Inflammatory macrophage (primary cell): Measurements from ENCODE around the gene ALDH16A1.
A peak's percentile ranks its signal among the peaks of the same experiment; 100 is the strongest.

Source experiments
- DNase-seq, 2 donors: peaks; one replicate each; pipeline ENCODE4 v3.0.0-alpha.2; 2020 to 2022

The ALDH16A1 gene

DNA sequence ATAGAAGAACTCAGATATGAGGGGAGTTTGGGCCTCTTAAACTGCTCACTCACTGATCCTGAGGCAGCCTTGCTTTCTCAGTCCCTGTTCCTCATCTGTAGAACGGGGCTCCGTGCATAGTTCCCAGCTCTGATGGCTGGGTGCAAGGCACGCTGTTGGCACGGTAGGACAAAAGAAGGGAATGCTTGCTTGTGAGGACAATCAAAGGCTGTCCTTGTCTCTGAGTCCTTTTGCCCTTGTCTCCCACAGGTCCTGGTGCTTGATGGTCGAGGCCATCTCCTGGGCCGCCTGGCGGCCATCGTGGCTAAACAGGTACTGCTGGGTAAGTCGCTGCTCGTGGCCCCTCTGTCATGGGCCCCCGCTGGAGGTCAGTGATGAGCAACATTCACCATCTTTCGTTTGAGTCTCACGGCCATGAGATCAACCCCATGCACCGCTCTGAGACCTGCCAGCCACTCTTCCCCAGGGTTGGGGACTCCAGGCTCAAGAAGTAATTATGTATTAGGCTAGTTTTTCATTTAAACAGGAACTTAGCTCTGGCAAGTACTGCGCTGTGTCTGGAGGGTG lies 36.7 kb downstream of the ALDH16A1 start:
- no peak for DNase-seq

DNA sequence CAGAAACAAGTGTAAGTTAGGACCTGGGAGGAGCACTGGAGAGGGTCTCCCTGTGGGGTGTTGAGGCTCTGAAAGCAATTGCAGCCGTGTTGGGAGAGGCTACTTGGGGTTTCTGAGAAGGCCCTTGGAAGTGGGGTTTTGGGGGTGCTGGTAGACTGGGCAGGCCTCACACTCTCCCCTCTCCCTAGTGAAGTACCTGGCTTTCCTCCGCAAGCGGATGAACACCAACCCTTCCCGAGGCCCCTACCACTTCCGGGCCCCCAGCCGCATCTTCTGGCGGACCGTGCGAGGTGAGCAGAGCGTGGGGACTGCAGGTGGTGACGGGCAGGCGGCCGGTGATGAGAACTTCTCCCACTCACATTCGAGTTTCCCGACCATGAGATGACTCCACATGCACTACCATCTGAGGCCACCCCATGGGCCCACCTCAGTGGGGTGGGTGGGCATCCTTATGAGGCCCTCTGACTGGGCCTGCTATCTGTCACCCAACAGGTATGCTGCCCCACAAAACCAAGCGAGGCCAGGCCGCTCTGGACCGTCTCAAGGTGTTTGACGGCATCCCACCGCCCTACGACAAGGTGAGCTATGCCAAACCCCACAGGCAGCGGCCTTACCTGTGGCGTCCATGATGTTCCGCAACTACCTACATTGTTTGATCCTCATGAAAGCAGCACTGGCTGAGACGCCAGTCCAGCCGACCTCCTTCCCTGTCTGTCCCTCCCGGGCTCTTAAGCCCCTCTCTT lies 37.4 kb downstream of the ALDH16A1 start:
- no peak for DNase-seq

DNA sequence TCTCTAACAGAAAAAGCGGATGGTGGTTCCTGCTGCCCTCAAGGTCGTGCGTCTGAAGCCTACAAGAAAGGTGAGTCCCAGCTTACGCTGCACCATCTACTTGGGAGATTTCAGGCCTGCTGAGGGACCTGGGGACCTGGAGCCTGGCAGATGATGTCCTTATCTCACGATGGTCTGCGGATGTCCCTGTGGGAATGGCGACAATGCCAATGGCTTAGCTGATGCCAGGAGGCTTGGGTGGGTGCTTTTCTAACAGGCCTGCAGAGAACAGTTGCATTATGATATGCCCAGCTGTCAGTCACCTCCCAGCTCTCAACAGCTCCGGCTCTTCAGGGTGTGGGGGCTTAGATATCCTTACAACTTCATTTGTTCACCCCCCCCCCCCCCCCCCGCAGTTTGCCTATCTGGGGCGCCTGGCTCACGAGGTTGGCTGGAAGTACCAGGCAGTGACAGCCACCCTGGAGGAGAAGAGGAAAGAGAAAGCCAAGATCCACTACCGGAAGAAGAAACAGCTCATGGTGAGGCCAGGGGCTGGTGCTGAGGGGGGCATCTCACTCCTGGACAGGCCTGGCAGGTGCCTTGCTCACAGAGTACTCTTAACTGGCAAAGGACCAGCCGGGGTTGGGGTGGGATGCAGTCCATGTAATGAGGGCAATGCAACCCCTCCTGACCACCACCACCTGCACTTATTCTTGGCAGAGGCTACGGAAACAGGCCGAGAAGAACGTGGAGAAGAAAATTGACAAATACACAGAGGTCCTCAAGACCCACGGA lies 38.2 kb downstream of the ALDH16A1 start:
- DNase-seq, result no peak

DNA sequence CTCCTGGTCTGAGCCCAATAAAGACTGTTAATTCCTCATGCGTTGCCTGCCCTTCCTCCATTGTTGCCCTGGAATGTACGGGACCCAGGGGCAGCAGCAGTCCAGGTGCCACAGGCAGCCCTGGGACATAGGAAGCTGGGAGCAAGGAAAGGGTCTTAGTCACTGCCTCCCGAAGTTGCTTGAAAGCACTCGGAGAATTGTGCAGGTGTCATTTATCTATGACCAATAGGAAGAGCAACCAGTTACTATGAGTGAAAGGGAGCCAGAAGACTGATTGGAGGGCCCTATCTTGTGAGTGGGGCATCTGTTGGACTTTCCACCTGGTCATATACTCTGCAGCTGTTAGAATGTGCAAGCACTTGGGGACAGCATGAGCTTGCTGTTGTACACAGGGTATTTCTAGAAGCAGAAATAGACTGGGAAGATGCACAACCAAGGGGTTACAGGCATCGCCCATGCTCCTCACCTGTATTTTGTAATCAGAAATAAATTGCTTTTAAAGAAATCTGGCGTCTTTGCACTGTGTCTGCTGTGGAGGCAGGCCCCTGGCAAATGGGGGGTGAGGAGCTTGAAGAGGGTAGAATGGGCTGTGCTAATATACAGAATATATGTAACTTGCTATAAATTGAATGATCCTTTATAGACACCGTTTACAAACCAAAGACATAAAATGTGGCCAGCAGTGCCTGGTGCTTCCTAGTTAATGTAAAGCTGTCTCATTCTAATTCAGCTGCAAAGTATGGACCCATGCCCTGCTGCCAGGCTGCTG lies 39.0 kb downstream of the ALDH16A1 start:
- no peak for DNase-seq

DNA sequence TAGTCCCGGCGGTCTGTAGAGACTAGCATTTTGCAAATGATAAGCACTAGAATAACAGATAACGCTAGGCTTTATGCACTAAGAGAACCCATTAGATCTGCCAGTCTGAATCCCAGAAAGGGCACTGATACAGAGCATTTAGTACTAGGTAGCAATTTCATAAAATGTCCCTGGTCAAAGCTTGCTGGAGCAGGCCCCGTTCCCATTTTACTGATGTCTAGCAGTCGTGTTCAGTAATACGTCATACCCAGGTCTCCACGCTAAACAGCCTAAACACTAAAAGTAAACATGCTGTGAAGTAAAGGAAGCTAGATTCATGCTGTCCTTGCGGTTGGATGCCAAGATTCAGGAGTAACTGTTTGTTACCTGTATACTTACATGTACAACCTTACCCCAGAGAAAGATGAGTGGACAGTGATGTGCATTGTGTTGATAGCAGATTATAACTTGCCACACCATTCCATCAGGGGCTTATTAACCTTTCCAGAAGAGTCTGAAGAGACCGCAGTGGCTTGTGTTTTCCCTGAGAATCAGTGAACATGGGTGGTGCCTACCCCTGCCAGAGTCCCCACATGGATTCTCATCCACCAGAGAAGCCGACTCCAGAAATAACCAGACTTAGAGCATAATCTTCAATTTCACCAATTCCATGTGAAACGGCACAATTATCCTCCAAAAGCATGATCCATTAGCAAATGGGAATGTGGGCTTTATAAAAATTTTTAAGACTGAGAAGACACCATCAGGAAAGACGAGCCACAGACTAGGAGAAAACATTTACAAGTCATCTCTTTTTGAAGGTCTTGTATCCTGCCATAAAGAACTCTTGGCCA lies 39.8 kb downstream of the ALDH16A1 start:
- no peak for DNase-seq

DNA sequence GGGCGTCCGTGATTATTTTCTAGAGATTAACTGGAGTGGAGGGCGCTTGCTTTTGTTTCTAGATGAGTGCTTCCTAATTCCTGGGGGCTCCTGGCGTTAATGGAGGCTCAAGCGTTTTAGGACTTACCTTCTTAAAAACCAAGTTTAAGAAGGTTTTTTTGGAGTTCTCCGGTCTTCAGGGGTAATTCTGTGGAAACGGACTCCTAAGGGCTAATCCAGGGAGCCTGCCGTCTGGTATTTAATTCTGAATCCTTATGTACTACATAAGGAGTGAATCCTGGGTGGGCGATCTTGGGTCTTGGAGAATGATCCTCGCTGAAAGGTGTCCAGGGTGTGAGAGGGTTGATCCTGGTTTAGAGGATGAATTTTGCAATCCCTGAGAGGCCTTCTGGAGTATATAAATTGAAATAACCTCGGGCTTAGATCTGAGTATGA lies 43.6 kb downstream of the ALDH16A1 start:
- DNase-seq, result no peak

DNA sequence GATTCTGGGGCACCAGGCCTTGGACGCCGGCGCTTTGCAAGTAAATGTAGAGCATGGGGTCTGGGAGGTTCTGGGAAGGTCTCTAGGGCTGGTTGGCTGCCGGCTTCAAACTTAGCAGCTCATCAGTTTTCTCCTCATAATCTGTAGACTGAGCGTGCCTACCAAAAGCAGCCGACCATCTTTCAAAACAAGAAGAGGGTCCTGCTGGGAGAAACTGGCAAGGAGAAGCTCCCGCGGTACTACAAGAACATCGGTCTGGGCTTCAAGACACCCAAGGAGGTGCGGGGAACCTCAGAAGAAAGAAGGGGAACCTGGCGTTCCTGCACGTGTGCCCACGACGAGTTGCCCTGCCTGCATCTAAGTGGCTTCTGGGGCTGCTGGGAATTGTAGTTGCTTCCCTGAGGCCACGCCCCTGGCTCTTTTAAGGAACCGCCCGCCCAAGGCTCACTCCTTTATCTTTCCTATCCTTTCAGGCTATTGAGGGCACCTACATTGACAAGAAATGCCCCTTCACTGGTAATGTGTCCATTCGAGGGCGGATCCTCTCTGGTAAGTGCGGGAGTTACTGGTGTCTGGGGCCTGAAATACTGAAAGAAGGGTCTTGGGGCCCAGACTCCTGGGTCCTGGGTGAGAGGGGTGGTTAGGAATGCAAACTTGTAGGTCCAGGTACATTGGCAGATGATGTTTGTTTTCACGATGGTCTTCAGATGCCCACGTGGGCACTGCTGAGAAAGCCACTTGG lies 44.2 kb downstream of the ALDH16A1 start:
- DNase-seq, result peak; percentile 92 to 93

DNA sequence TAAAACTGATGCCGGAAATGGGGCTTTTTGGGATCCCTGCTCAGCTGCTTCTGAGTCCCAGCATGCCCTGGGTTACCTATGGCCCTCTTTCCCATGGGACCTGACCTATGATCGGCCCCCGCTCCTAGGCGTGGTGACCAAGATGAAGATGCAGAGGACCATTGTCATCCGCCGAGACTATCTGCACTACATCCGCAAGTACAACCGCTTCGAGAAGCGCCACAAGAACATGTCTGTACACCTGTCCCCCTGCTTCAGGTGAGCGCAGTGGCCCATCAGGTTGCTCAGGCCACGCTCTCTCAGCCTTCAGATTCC lies 44.7 kb downstream of the ALDH16A1 start:
- DNase-seq, result no peak

DNA sequence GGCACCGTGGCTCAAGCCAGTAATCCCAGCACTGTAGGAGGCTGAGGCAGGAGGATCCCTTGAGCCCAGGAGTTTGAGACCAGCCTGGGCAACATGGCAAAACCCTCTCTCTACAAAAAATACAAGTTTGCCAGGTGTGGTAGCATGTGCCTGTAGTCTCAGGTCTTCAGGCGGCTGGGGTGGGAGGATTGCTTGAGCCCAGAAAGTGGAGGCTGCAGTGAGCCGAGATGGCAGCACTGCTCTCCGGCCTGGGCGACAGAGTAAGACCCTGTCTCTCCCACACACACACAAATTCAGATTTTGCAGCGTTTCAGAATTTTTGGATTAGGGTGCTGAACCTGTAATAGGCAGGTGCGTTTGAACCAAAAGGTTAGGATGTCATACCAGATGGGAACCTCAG lies 45.5 kb downstream of the ALDH16A1 start:
- DNase-seq, result no peak

DNA sequence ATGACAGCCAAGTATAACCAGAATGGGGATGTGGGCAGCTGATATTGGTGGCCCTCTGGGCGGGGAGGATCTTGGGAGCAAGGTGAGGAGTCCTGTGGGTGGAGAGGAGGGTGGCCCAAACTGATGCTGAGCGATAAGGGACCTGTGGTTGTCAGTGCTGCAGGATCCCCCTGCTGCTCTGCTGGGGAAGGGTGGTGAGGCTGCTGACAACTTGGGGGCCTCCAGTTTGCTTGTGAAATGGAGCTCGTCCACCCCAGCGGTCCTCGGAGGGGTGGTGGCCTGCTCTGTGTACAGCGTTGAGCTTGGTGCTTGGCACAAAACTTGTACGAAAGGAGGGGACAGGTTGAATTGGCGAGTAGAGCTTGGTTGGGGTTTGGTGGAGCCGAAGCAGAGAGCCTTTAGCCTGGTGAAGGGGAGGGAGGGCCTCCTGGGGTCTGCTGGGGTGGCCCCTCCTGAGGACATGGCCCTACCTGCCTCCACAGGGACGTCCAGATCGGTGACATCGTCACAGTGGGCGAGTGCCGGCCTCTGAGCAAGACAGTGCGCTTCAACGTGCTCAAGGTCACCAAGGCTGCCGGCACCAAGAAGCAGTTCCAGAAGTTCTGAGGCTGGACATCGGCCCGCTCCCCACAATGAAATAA lies 46.1 kb downstream of the ALDH16A1 start:
- DNase-seq, result no peak

DNA sequence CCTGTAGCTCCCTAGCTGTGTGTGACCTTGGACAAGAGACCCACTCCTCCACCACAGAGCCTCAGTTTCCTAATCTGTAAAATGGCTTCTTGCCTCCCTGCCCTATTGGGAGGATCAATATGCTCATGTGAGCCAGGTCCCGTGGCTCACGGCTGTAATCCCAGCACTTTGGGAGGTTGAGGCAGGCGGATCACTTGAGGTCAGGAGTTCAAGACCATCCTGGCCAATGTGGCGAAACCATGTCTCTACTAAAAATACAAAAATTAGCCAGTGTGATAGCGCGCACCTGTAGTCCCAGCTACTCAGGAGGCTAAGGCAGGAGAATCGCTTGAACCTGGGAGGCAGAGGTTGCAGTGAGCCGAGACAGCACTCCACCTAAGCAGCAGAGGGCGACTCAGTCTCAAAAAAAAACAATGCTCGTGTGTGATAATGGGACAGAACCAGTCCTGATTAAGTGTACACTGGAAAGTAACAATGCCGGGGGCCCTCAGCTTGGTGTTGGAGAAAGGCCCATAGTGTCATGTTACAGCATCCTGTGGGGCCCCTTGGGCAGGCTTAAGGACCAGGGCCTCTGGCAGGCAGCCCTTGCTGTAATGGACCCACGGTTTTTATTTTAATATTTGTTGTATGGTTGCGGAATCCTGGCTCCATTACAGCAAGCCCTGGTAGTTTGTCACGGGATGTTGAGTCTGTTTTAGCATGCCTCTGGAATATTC lies 50.0 kb downstream of the ALDH16A1 start:
- DNase-seq, result peak; percentile 57 to 58

DNA sequence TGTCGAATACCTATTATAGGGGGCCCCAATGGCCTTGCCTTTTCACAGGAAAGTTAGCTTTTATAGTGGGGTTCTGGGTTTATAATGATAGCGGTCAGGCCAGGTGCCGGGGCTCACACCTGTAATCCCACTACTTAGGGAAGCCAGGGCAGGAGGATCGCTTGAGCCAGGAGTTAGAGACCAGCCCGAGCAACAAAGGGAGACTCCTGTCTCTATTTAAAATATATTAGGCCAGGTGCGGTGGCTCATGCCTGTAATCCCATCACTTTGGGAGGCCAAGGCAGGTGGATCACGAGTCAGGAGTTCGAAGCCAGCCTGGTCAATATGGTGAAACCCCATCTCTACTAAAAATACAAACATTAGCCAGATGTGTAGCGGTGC lies 50.5 kb downstream of the ALDH16A1 start:
- DNase-seq, result no peak

DNA sequence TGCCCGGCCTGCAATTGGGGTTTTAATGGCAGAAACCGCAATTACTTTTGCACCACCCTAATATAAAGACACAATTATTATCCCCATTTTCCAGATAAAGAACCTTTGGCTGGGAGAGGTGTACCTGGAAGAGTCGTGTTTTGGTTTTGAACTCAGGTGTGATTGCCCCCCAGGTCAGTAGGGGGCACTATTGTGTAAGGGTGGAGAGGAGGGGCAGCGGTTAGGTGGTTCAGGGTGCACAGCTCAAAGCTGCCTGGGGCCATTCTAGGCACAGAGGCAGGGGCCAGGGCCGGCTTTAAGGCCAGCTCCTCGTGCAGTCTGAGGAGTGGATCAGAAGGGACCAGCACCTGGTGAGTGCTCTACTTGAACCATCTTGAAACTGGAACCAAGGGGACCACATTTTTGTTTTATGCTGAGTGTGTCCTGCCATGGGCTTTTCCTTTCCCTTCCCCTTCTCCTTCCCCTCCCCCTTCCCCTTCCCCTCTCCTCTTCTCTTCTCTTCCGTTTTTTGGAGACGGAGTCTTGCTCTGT lies 53.6 kb downstream of the ALDH16A1 start:
- peak; percentile 72 to 75 for DNase-seq

DNA sequence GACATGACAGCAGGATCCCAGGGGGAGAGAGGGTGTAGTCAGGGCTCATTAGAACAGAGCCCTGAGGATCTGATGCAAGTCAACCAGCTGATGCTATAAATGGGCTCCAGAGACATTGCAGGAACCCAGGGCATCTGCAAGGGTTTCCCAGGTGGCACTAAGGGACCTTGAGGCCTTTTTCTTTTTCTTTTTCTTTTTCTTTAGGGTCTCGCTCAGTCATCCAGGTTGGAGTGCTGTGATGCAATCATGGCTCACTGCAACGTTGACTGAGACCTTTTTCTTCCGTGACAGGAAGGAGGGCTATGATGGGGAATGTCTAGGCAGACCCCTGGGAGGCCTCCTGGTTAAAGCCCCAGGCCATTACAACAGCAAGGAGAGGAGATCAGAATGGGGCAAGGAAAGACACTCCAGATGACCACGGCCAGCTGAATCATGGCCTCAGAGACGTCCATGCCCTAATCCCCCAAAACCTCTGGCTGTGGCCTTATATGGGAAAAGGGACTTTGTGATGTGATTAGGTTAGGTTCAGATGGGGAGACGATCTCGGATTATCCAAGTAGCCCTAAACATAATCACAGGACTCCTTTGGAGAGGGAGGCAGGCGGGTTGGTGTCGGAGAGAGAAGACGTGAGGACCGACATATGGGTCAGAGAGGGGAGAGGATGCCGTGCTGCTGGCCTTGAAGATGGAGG lies 54.9 kb downstream of the ALDH16A1 start:
- no peak for DNase-seq

DNA sequence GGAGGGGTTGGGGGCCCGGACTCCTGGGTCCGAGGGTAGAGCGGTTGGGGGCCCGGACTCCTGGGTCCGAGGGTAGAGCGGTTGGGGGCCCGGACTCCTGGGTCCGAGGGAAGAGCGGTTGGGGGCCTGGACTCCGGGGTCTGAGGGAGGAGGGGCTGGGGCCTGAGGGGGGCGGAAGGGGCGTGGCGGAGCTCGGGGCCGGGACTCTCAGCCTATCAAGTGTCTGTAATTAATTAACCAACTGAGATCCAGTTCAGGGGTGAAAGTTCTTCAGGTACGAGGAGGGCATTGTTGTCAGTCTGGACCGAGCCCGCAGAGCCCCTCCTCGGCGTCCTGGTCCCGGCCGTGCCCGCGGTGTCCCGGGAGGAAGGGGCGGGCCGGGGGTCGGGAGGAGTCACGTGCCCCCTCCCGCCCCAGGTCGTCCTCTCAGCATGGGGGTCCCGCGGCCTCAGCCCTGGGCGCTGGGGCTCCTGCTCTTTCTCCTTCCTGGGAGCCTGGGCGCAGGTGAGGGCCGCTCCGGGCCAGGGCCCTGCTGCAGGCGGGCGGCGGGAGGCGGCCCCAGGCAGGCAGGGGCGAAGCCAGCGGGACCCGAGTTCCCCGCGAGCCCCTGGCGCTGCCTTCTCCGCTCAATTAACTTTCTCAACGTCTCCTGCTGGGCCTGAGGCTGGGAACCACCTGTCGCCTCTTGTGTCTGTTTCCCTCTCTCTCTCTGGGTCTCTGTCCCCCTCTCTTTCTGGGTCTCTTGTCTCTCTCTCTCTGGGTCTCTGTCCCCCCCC lies 60.1 kb downstream of the ALDH16A1 start:
- peak in 1 of 2 donors; percentile 26 for DNase-seq

DNA sequence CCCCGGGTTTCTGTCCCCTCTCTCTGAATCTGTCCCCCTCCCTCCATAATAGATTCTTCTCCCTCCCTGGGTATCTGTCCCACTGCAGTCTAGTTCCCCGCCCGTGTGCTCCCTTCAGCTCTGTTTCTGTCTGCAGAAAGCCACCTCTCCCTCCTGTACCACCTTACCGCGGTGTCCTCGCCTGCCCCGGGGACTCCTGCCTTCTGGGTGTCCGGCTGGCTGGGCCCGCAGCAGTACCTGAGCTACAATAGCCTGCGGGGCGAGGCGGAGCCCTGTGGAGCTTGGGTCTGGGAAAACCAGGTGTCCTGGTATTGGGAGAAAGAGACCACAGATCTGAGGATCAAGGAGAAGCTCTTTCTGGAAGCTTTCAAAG lies 60.7 kb downstream of the ALDH16A1 start:
- no peak for DNase-seq

DNA sequence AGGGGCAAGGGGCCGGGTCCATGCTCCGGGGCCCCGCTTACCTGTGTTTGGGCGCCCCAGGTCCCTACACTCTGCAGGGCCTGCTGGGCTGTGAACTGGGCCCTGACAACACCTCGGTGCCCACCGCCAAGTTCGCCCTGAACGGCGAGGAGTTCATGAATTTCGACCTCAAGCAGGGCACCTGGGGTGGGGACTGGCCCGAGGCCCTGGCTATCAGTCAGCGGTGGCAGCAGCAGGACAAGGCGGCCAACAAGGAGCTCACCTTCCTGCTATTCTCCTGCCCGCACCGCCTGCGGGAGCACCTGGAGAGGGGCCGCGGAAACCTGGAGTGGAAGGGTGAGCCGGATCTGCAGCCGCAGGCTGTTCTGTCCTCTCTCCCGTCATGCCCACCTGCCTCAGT lies 61.1 kb downstream of the ALDH16A1 start:
- DNase-seq, result no peak

DNA sequence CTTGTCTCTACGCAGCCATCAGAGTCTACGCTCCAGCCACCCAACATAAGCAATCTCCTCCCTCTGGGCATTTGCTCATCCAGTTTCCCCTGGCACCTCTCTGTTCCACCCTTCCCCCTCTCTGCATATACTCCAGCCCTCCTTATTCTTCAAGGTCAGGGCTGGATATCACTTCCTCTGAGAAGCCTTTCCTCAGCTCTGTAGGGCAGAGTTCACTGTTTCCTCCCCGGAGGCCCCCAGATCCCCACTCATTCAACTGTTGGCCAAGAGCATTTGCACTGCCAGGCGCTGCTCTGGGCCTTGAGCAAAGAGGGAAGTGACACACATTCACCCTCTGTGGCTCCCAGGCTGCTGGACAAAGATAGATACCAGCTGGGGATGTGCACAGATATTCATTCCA lies 62.7 kb downstream of the ALDH16A1 start:
- peak; percentile 97 to 98 for DNase-seq

DNA sequence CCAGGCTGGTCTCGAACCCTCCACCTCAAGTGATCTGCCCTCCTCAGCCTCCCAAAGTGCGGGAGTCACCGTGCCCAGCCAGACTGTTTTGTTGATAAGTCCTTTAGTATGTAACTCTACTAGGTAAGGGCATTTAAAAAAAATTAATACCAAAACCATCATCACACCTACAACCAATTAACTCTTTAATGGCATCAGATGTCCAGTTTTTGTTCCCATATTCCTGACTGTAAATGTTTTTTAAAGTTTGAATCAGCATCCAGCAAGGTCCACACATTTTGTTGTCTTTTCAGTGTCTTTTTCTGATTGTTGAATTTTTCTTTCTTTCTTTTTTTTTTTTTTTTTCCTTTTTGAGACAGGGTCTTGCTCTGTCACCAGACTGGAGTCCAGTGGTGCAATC lies 65.0 kb downstream of the ALDH16A1 start:
- DNase-seq, result no peak
